GM19452 (cell line): Measurements from ENCODE around the gene MRPL34.
A peak's percentile ranks its signal among the peaks of the same experiment; 100 is the strongest.
"Not testable (repeated sequence)": the region's sequence is repeated elsewhere in the genome, so short reads cannot be mapped to it uniquely, and the experiment has no call there.

Experiments
- ATAC-seq: cut with Tn5 transposase; IDR thresholded peaks from one replicate; pipeline ENCODE4 v1.9.1; 2021; ENCODE audit not compliant: unreplicated experiment

MRPL34 gene

GRCh38 chr19:17285415-17286135, 20.1 kb upstream of the MRPL34 start:
- ATAC-seq: no peak

GRCh38 chr19:17286263-17286662, 19.4 kb upstream of the MRPL34 start:
- no peak for ATAC-seq

- no peak for ATAC-seq
These were observed 18.9 kb upstream of the MRPL34 start for GRCh38 chr19:17286752-17287151.

- ATAC-seq: no peak
These were observed 16.2 kb upstream of the MRPL34 start for GRCh38 chr19:17289489-17289888.

GRCh38 chr19:17292301-17293074, 13.2 kb upstream of the MRPL34 start:
- ATAC-seq: peak; percentile 79

- no peak for ATAC-seq
These were observed 12.1 kb upstream of the MRPL34 start for GRCh38 chr19:17293605-17294004.

GRCh38 chr19:17294051-17294891, 11.4 kb upstream of the MRPL34 start:
- ATAC-seq: no peak

- not testable (repeated sequence) for ATAC-seq
These were observed 10.1 kb upstream of the MRPL34 start for GRCh38 chr19:17295551-17295950.

- ATAC-seq: no peak
These were observed 9.4 kb upstream of the MRPL34 start for GRCh38 chr19:17296273-17296672.

GRCh38 chr19:17296976-17297375, 8.7 kb upstream of the MRPL34 start:
- ATAC-seq: no peak

GRCh38 chr19:17300992-17301619, 4.6 kb upstream of the MRPL34 start:
- ATAC-seq: no peak

- ATAC-seq: no peak
These were observed 3.1 kb upstream of the MRPL34 start for GRCh38 chr19:17302391-17303166.

- peak; percentile 60 for ATAC-seq
These were observed 2.3 kb upstream of the MRPL34 start, which contains the start of gene ABHD8 for GRCh38 chr19:17303167-17303939. Gene ABHD8, minus strand, starts transcription at chr19:17303425. Its CDS starts 1,809 bp downstream, at chr19:17301616.

- no peak for ATAC-seq
These were observed 1.8 kb upstream of the MRPL34 start for GRCh38 chr19:17303940-17304267.

- ATAC-seq: no peak
These were observed 1.1 kb upstream of the MRPL34 start for GRCh38 chr19:17304386-17305215.

GRCh38 chr19:17305216-17305516, 506 bp upstream of the MRPL34 start:
- no peak for ATAC-seq

GRCh38 chr19:17306285-17306714, 628 bp downstream of the MRPL34 start:
- no peak for ATAC-seq

GRCh38 chr19:17307876-17308377, 2.3 kb downstream of the MRPL34 start:
- ATAC-seq: no peak
